ENCODE measurements around the gene GADD45A. TPM values are rescaled to one million over a fixed set of nuclear protein-coding genes. Genes with fewer than 3 reads are reported as not detected.
A peak's percentile ranks its signal among the peaks of the same experiment; 100 is the strongest.
"Not testable (repeated sequence)": the region's sequence is repeated elsewhere in the genome, so short reads cannot be mapped to it uniquely, and the experiment has no call there.

The GADD45A gene
- polyA plus RNA-seq, 6 donors from 2014 or later: 6.1 to 11.1 (median 7.9) TPM

- no peak overlapping the region for H3K27ac Mint-ChIP-seq
- no peaks in the 10 kb centered on the region for H3K4me1 Mint-ChIP-seq
- ATAC-seq (ENCODE audit: low read depth in 2 of 2): no peak
- peaks cover 0 to 2% (median 0%) of the 10 kb centered on the region in 7 donors for H3K9me3 Mint-ChIP-seq
- peaks cover 0 to 8% (median 0%) of the 10 kb centered on the region in 3 donors for H3K27me3 Mint-ChIP-seq
- H3K4me3 Mint-ChIP-seq: no peak overlapping the region
- no peaks in the 10 kb centered on the region for H3K36me3 Mint-ChIP-seq
- DNase-seq: no peak
These were observed 32.2 kb upstream of the GADD45A start for GRCh38 chr1:67652800-67653199.

GRCh38 chr1:67653304-67653703, 31.7 kb upstream of the GADD45A start:
- no peak overlapping the region for H3K27ac Mint-ChIP-seq
- H3K36me3 Mint-ChIP-seq: no peaks in the 10 kb centered on the region
- H3K9me3 Mint-ChIP-seq: peaks cover 0 to 2% (median 0%) of the 10 kb centered on the region in 7 donors
- no peak for ATAC-seq (ENCODE audit: low read depth in 2 of 2)
- no peaks in the 10 kb centered on the region for H3K4me1 Mint-ChIP-seq
- H3K27me3 Mint-ChIP-seq: peaks cover 0 to 8% (median 2%) of the 10 kb centered on the region in 3 donors
- H3K4me3 Mint-ChIP-seq: no peak overlapping the region
- no peak for DNase-seq

GRCh38 chr1:67655581-67655980, 29.4 kb upstream of the GADD45A start:
- H3K4me1 Mint-ChIP-seq: no peaks in the 10 kb centered on the region
- peaks cover 0 to 6% of the 10 kb centered on the region in 2 donors for H3K36me3 Mint-ChIP-seq

GRCh38 chr1:67657152-67657551, 27.8 kb upstream of the GADD45A start:
- not testable (repeated sequence) for H3K9me3 Mint-ChIP-seq; H3K4me1 Mint-ChIP-seq; DNase-seq; H3K36me3 Mint-ChIP-seq; ATAC-seq (ENCODE audit: low read depth in 2 of 2); H3K27ac Mint-ChIP-seq; H3K4me3 Mint-ChIP-seq
- peaks cover 12 to 32% (median 24%) of the 10 kb centered on the region in 3 donors for H3K27me3 Mint-ChIP-seq

More at GRCh38 chr1:67655581-67655980, 29.4 kb upstream of the GADD45A start:
- no peak for DNase-seq
- Mint-ChIP-seq H3K4me3 (no peak overlapping the region), H3K27me3 (peaks cover 13 to 17% (median 14%) of the 10 kb centered on the region in 3 donors), H3K9me3 (peaks cover 0 to 2% (median 0%) of the 10 kb centered on the region in 7 donors), H3K27ac (peak overlapping the region in 1 of 6 donors; percentile 3)
- no peak for ATAC-seq (ENCODE audit: low read depth in 2 of 2)

- Mint-ChIP-seq H3K27ac (no peak overlapping the region), H3K4me3 (no peak overlapping the region), H3K9me3 (peaks cover 0 to 2% (median 0%) of the 10 kb centered on the region in 7 donors), H3K36me3 (peaks cover 0 to 9% of the 10 kb centered on the region in 2 donors), H3K27me3 (peaks cover 12 to 42% (median 28%) of the 10 kb centered on the region in 3 donors), H3K4me1 (peaks cover 0 to 4% (median 0%) of the 10 kb centered on the region in 3 donors)
- DNase-seq (no peak), ATAC-seq (ENCODE audit: low read depth in 2 of 2) (no peak)
These were observed 25.8 kb upstream of the GADD45A start for GRCh38 chr1:67659229-67659628.

- peaks cover 0 to 9% of the 10 kb centered on the region in 2 donors for H3K36me3 Mint-ChIP-seq
These were observed 22.1 kb upstream of the GADD45A start for GRCh38 chr1:67662884-67663283.

GRCh38 chr1:67664048-67664447, 21.0 kb upstream of the GADD45A start:
- H3K4me3 Mint-ChIP-seq: no peak overlapping the region
- H3K36me3 Mint-ChIP-seq: peaks cover 0 to 9% of the 10 kb centered on the region in 2 donors
- DNase-seq (no peak), ATAC-seq (ENCODE audit: low read depth in 2 of 2) (no peak)
- no peak overlapping the region for H3K27ac Mint-ChIP-seq
- H3K27me3 Mint-ChIP-seq: peaks cover 17 to 55% (median 37%) of the 10 kb centered on the region in 3 donors
- peaks cover 0 to 1% (median 0%) of the 10 kb centered on the region in 7 donors for H3K9me3 Mint-ChIP-seq
- H3K4me1 Mint-ChIP-seq: peaks cover 0 to 5% (median 0%) of the 10 kb centered on the region in 3 donors

More at GRCh38 chr1:67662884-67663283, 22.1 kb upstream of the GADD45A start:
- peaks cover 0 to 1% (median 0%) of the 10 kb centered on the region in 7 donors for H3K9me3 Mint-ChIP-seq
- ATAC-seq (ENCODE audit: low read depth in 2 of 2) (no peak), DNase-seq (no peak)
- H3K27me3 Mint-ChIP-seq: peaks cover 13 to 52% (median 32%) of the 10 kb centered on the region in 3 donors
- H3K4me3 Mint-ChIP-seq: no peak overlapping the region
- H3K4me1 Mint-ChIP-seq: peaks cover 0 to 5% (median 0%) of the 10 kb centered on the region in 3 donors
- no peak overlapping the region for H3K27ac Mint-ChIP-seq

- H3K27ac Mint-ChIP-seq; H3K4me3 Mint-ChIP-seq; H3K9me3 Mint-ChIP-seq; ATAC-seq (ENCODE audit: low read depth in 2 of 2); H3K4me1 Mint-ChIP-seq; DNase-seq; H3K36me3 Mint-ChIP-seq: not testable (repeated sequence)
- peaks cover 14 to 50% (median 26%) of the 10 kb centered on the region in 3 donors for H3K27me3 Mint-ChIP-seq
These were observed 19.7 kb upstream of the GADD45A start for GRCh38 chr1:67665307-67665706.

GRCh38 chr1:67666636-67667035, 18.4 kb upstream of the GADD45A start:
- Mint-ChIP-seq H3K27me3 (peaks cover 9 to 49% (median 24%) of the 10 kb centered on the region in 3 donors), H3K27ac (no peak overlapping the region), H3K4me3 (no peak overlapping the region), H3K36me3 (no peaks in the 10 kb centered on the region), H3K4me1 (peaks cover 0 to 5% (median 0%) of the 10 kb centered on the region in 3 donors), H3K9me3 (no peaks in the 10 kb centered on the region)
- DNase-seq: no peak
- no peak for ATAC-seq (ENCODE audit: low read depth in 2 of 2)

GRCh38 chr1:67668660-67669059, 16.3 kb upstream of the GADD45A start:
- no peak for DNase-seq
- no peak for ATAC-seq (ENCODE audit: low read depth in 2 of 2)
- Mint-ChIP-seq H3K27me3 (peaks cover 9 to 42% (median 19%) of the 10 kb centered on the region in 3 donors), H3K27ac (no peak overlapping the region), H3K9me3 (no peaks in the 10 kb centered on the region), H3K4me3 (no peak overlapping the region), H3K4me1 (peaks cover 0 to 5% (median 0%) of the 10 kb centered on the region in 3 donors), H3K36me3 (no peaks in the 10 kb centered on the region)

GRCh38 chr1:67672260-67672803, 12.7 kb upstream of the GADD45A start:
- Mint-ChIP-seq H3K27me3 (peaks cover 5 to 38% (median 19%) of the 10 kb centered on the region in 3 donors), H3K36me3 (no peaks in the 10 kb centered on the region), H3K9me3 (no peaks in the 10 kb centered on the region), H3K4me1 (peaks cover 0 to 7% (median 0%) of the 10 kb centered on the region in 3 donors), H3K4me3 (no peak overlapping the region), H3K27ac (no peak overlapping the region)
- ATAC-seq (ENCODE audit: low read depth in 2 of 2): no peak
- DNase-seq: no peak

GRCh38 chr1:67673468-67674201, 11.4 kb upstream of the GADD45A start:
- Mint-ChIP-seq H3K27ac (no peak overlapping the region), H3K27me3 (peaks cover 4 to 25% (median 11%) of the 10 kb centered on the region in 3 donors), H3K4me3 (no peak overlapping the region), H3K4me1 (peaks cover 0 to 7% (median 0%) of the 10 kb centered on the region in 3 donors), H3K9me3 (no peaks in the 10 kb centered on the region), H3K36me3 (no peaks in the 10 kb centered on the region)
- ATAC-seq (ENCODE audit: low read depth in 2 of 2) (no peak), DNase-seq (no peak)

- no peaks in the 10 kb centered on the region for H3K9me3 Mint-ChIP-seq
- H3K27ac Mint-ChIP-seq: no peak overlapping the region
- no peak overlapping the region for H3K4me3 Mint-ChIP-seq
- ATAC-seq (ENCODE audit: low read depth in 2 of 2) (peak; percentile 30 to 33), DNase-seq (no peak)
- H3K4me1 Mint-ChIP-seq: peaks cover 0 to 7% (median 0%) of the 10 kb centered on the region in 3 donors
- no peaks in the 10 kb centered on the region for H3K36me3 Mint-ChIP-seq
- peaks cover 0 to 19% (median 11%) of the 10 kb centered on the region in 3 donors for H3K27me3 Mint-ChIP-seq
These were observed 10.6 kb upstream of the GADD45A start for GRCh38 chr1:67674260-67675011.

Data from naive B cell (primary cell).